Measurements from ENCODE around the gene NF1. TPM values are rescaled to one million over a fixed set of nuclear protein-coding genes. Genes with fewer than 3 reads are reported as not detected.
A peak's percentile ranks its signal among the peaks of the same experiment; 100 is the strongest.
"Not testable (repeated sequence)": the region's sequence is repeated elsewhere in the genome, so short reads cannot be mapped to it uniquely, and the experiment has no call there.

NF1 gene
- total RNA-seq, 1 experiment from 2014 or later: 25.1 TPM

GRCh38 chr17:31378638-31379037, 283.9 kb downstream of the NF1 start:
- in situ Hi-C loops (cut with HindIII; ENCODE audit: low pct_unique_long_range_greater_than_20kb, low sequenced_read_pairs): no loop called here
- no peak for DNase-seq (ENCODE audit: low read depth, low spot score)

DNA sequence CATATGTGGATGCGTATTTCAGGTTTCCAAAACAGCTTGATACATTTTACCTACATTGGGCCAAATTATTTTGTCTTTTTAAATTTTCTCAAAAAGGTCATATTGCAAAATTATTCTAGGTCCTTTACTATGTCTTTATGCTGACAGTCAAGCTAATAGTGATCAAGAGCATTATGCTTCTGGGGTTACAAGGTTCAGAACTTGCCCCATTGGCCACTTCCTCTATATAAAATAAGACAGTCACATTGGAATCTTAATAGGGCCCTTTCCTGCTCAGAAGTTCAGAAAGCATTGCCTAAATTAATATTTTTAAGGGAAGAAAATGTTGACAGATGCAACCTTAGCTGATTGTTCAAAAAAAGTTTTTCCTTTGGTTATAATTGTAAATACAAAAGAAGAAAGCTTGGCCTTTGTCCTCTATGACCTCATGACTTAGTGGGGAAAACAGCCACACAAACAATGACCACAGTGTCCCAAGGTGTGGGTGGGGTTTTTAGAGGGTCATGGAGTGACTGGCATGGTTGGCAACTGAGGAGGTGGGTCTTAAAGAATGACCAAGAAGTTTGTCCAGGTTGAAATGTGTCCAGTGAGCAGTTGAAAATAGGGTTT, 284.9 kb downstream of the NF1 start:
- in situ Hi-C loops (cut with HindIII; ENCODE audit: low pct_unique_long_range_greater_than_20kb, low sequenced_read_pairs): no loop called here
- peak; percentile 57 for DNase-seq (ENCODE audit: low read depth, low spot score)

DNA sequence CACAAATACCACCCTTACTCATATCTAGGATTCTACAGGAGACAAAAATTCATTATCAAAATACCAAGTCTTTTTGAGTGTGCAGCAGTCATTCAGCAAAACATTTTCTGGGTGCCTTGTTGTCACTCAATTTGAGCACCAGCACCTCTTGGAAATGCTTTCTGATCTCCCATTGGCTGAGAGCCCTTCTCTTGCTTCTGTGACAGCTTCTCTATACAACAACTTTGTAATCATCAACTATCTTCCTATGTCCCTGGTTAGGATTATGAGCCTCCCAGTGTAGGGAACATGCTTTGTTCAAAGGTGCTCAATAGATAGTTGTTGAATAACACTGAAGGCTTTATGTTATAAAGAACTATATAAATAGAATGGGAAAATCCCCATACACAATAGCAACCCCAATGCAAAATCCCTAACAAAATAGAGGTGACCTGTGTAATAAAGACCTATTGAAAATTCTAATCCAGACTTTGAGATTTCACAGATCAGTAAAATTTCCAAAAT, 286.4 kb downstream of the NF1 start:
- in situ Hi-C loops (cut with HindIII; ENCODE audit: low pct_unique_long_range_greater_than_20kb, low sequenced_read_pairs): no loop called here

DNA sequence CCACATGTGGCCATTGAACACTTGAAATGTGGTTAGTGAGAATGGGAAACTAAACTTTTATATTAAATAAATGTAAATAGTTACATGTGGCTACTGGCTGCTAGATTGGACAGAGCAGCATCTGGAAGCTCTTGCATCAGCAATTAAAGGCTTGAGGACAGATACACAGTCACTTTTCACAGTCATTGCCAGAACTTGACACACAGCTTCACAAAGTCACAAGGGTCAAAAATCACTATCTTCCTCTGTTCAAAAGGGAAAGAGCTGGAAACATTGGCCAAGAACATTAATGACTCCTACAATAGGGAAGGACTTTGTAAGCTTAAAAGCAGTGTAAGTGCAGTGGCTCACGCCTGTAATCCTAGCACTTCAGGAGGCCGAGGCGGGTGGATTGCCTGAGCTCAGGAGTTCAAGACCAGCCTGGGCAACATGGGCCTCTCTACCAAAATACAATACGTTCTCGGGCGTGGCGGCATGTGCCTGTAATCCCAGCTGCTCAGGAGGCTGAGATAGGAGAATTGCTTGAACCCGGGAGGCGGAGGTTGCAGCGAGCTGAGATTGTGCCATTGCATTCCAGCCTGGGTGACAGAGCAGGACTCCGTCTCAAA, 288.0 kb downstream of the NF1 start:
- in situ Hi-C loops (cut with HindIII; ENCODE audit: low pct_unique_long_range_greater_than_20kb, low sequenced_read_pairs); DNase-seq (ENCODE audit: low read depth, low spot score): not testable (repeated sequence)

More for the DNA sequence above, 286.4 kb downstream of the NF1 start:
- peak; percentile 36 for DNase-seq (ENCODE audit: low read depth, low spot score)

- DNase-seq (ENCODE audit: low read depth, low spot score); in situ Hi-C loops (cut with HindIII; ENCODE audit: low pct_unique_long_range_greater_than_20kb, low sequenced_read_pairs): not testable (repeated sequence)
These were observed 288.7 kb downstream of the NF1 start for GRCh38 chr17:31383488-31383887.

- in situ Hi-C loops (cut with HindIII; ENCODE audit: low pct_unique_long_range_greater_than_20kb, low sequenced_read_pairs): no loop called here
These were observed 290.9 kb downstream of the NF1 start for GRCh38 chr17:31385428-31386285.

DNA sequence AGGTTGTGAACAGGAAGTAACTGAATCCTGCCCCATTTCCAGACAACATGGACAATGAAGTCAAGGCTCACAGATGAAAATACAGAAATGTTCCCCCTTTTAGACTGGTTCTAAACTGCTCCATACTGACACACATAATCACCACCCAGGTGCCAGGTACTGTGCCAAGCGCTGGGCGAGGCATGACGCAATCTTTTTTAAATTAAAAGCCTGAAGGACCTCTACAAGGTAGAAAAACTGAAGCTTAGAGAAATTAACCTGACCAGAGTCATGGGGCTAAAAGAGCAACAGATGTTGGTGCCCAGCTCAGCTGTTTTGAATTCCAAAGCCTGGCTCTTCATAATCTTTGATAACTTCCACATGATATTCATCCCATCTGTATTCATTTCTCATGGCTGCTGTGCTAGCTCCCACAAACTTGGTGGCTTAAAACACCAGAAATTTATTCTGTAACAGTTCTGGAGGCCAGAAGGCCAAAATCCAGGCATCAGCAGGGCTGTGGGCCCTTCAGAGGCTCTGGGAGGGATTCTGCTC, 291.8 kb downstream of the NF1 start:
- in situ Hi-C loops (cut with HindIII; ENCODE audit: low pct_unique_long_range_greater_than_20kb, low sequenced_read_pairs): no loop called here
- no peak for DNase-seq (ENCODE audit: low read depth, low spot score)

More at GRCh38 chr17:31385428-31386285, 290.9 kb downstream of the NF1 start:
- DNase-seq (ENCODE audit: low read depth, low spot score): no peak

DNA sequence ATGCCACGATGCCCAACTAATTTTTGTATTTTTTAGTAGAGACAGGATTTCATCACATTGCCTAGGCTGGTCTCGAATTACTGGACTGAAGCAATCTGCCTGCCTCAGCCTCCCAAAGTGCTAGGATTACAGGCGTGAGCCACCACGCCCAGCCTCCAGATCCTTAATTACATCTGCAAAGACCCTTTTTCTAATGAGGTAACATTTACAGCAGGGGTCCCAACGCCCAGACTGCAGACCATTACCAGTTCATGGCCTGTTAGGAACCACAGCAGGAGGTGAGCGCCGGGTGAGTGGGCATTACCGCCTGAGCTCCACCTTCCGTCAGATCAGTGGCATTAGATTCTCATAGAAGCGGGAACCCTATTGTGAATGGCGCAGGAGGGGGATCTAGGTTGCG, 292.7 kb downstream of the NF1 start:
- DNase-seq (ENCODE audit: low read depth, low spot score): no peak
- in situ Hi-C loops (cut with HindIII; ENCODE audit: low pct_unique_long_range_greater_than_20kb, low sequenced_read_pairs): no loop called here

DNA sequence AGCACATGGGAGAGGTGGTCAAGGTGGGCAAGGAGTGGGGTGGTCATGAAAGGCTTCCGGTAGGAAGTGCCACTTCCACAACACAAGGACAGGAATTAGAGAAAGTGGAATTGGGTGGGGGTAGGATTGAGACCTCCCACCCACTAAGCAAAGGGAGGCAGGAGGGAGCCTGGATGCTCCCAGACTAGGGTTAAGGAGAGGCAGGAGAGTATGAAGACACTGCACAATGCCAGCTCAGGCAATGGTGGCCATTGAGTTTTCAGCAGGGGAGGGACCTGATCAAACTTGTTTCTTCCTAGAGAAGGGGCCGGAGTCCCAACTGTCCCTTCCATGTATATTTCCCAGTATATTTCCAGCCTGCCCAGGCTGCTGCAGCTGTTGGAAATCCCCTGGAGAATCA, 293.6 kb downstream of the NF1 start:
- in situ Hi-C loops (cut with HindIII; ENCODE audit: low pct_unique_long_range_greater_than_20kb, low sequenced_read_pairs): no loop called here
- no peak for DNase-seq (ENCODE audit: low read depth, low spot score)

DNA sequence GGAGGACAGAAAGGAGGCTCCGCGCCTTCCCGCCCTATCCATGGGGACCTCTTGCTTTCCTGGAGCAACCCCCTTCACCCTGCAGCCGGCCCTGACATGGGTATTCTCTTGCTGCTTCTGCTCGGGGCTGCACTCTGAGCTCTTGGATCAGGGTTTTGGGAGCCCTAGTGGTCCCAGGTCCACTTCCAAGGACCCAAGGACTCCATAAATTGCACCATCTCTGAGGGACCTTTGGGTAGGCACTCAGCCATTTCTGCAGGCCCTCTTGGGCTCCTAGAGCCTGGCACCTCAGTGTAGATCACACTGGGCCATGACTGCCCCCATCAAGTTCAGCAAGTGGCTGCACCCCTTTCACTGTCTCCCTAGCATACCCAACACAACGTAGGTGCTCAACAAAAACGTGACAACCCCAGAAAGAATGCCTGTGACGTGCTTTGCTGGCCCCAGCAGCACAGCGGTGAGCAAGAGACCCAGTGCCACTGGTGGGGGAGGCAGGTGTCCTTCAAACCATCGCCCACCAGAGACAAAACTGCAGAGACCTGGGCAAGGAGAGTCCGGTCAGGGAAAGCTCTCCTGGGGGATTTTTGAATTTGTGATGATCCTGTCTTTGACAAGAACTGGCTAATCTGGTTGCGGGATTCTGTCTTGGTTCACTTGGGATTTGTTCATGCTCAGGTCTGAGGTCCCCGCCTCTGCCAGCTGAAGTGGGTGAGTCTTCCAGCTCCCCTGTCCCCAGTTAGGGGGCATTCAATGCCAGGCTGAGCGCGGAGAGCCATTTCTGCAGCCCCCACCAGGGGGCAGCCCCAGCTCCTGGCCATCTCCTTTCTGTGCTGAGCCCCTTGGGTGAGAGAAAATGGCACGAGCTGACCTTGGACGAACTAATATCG, 294.2 kb downstream of the NF1 start:
- peak; percentile 54 for DNase-seq (ENCODE audit: low read depth, low spot score)
- in situ Hi-C loops (cut with HindIII; ENCODE audit: low pct_unique_long_range_greater_than_20kb, low sequenced_read_pairs): no loop called here

- in situ Hi-C loops (cut with HindIII; ENCODE audit: low pct_unique_long_range_greater_than_20kb, low sequenced_read_pairs): no loop called here
- no peak for DNase-seq (ENCODE audit: low read depth, low spot score)
These were observed 295.0 kb downstream of the NF1 start for GRCh38 chr17:31389657-31390381.

DNA sequence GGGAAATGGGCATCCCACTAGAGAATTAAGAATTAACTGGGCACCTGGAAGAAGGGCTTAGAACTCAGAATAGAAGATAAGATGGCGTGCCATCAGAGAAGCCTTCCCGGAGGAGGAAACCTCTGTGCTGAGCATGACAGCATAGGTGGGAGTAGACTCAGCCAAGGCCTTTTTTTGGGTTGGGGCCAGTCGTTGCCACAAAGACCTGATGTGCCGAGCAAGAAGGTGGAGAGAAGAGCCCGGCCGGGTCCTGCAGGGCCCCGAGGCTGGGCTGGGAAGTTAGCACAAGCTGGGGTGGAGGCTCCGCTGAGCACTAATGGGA, 295.6 kb downstream of the NF1 start:
- DNase-seq (ENCODE audit: low read depth, low spot score): no peak
- in situ Hi-C loops (cut with HindIII; ENCODE audit: low pct_unique_long_range_greater_than_20kb, low sequenced_read_pairs): no loop called here

DNA sequence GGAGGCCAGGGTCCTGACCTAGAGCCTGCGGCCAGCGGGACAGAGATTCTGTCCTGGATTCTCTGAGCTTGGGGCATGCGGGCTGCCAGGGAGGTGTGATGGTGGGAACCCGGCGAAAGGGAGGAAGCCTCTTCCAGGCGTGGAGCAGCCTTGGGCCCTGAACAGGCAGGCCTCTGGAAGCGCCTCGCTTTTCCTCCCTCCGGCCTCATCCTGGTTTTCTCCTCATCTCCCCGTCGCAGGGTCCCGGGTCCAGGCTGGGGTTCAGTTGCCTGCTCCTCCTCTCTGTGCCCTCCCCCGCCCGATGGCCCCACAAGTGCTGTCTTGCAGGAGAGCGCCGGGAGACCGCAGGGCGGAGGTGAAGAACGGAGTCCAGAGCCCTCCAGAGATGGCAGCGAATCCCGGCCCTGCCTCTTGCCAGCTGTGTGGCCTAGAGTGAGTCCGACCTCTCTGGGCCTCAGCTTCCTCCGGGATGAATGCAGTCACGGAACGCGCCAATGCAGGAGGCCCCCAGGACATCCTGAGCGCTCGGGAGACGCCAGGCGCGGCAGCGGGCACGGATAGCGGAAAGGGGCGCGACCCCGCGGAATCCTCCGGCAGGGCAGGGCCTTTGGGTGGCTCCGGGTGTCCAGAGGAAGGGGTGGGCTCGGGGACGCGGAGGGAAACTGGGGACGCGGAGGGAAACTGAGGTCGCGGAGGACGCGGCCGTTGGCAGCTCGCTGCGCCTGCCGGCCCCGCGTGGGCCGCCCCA, 296.1 kb downstream of the NF1 start:
- DNase-seq (ENCODE audit: low read depth, low spot score): no peak
- in situ Hi-C loops (cut with HindIII; ENCODE audit: low pct_unique_long_range_greater_than_20kb, low sequenced_read_pairs): no loop called here

DNA sequence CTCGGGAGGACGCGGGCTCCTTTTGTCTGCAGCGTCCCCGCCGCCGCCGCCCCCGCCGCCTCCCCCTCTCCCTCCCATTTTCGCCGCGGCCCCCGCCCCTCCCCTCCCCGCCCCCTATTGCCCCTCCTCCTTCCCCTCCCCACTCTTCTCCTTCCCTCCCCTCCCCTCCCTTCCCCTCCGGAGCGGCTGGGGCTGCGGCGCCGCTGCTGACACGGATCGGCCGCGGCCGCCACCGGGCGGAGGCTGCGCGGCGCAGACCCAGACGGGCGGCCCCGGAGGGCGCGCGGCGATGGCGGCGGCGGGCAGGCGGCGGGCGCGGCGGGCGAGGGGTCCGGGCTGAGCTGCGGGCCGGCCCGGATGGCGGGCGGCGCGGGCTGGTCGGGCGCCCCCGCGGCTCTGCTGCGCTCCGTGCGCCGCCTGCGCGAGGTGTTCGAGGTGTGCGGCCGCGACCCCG, 296.7 kb downstream of the NF1 start, which contains the start of gene RAB11FIP4:
Gene RAB11FIP4, plus strand, starts transcription at position 180 of the 454 bp plus-strand sequence. Its CDS starts 178 bp downstream, at position 358.
- DNase-seq (ENCODE audit: low read depth, low spot score): peak; percentile 55
- in situ Hi-C loops (cut with HindIII; ENCODE audit: low pct_unique_long_range_greater_than_20kb, low sequenced_read_pairs): no loop called here

DNA sequence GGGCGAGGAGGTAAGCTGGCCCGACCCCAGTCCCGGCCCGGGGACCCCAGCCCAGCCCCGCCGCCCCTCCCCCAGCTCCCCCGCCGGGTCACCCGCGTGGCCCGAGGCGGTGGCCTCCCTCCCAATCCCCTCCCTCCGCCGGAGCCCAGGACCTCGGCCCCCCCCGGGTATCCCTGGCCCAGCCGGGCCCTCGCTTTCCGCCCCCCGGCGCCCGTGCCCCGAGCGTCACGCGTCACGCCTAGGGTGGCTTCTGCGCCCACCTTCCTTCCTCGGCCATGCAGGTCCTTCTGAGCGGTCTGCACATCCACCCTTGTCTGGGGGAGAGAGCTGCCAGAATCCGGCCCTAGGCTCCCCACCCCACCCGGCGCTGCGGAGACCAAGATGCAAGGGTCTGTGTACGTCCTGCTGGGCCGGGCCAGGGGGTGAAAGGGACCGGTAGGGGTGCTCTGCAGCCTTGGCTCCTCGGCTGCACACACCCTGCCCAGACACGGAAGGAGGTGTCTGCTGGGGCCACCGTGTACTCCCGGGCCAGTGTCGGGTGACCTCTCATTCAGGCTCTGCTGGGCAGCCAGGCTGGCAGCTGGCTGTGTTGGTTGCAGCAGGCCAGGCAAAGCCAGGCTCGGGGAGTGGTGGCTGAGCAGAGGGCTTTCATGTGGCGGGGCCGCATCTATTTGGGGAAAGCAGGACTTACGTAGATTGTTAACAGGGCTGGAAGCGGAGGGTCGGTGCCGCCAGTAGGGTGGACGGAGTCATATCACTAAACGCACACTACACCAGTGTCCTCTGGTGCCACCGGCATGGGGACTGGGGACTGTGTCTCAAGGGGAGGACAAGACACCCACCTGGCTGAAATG, 297.5 kb downstream of the NF1 start:
- in situ Hi-C loops (cut with HindIII; ENCODE audit: low pct_unique_long_range_greater_than_20kb, low sequenced_read_pairs): no loop called here
- DNase-seq (ENCODE audit: low read depth, low spot score): no peak

Measured in SK-MEL-5 (cell line).